HepG2 (cell line): ENCODE results near the gene FLYWCH1. TPM values are rescaled to one million over a fixed set of nuclear protein-coding genes. Genes with fewer than 3 reads are reported as not detected.

Experiments
- ATAC-seq: fragments of 200-7000 bp; cut with Tn5 transposase; 3 replicates; pipeline ENCODE4 v1.9.1; 2020; ENCODE audit warnings: mild to moderate bottlenecking, moderate library complexity
- BruUV-seq: library from RNA; stranded (reverse); fragments of 400-500 nt; replicated peaks from 2 replicates; lab custom pipeline; 2021; lab: Mats Ljungman, UMichigan
- CTCF ChIA-PET: fragments of 300-600 bp; formaldehyde crosslinking; extraction: SDS; loops from one replicate; lab custom pipeline; 2021; ENCODE audit warnings: low total read pairs, inconsistent platforms, low intra/inter-chr PET ratio; lab: Yijun Ruan, JAX
- POLR2A ChIA-PET: fragments of 350-600 bp; sonication (Branson Sonifier 250); formaldehyde crosslinking; loops from one replicate; lab custom pipeline; 2020; ENCODE audit warnings: antibody characterized with exemption, inconsistent platforms; lab: Yijun Ruan, JAX
- DNase-seq: peaks from one replicate; pipeline ENCODE4 v3.0.0-alpha.2; 2015; ENCODE audit warnings: low spot score
- FAIRE-seq: peaks from 3 replicates; lab custom pipeline; 2011; peaks lifted over from hg19 to GRCh38; lab: Jason Lieb, UNC
- H2AFZ ChIP-seq: one replicate; pipeline ENCODE4 v1.6.1; 2011; ENCODE audit warnings: low read length, inconsistent platforms
- H3K27ac ChIP-seq: fragments of 300-600 bp; 3 replicates; pipeline ENCODE4 v1.8.0; 2011; ENCODE audit warnings: mixed run types, mild to moderate bottlenecking, mixed read lengths, low read length, inconsistent platforms; ENCODE audit not compliant: insufficient read depth; ENCODE audit errors: extremely low read length
- H3K27me3 ChIP-seq, 2 experiments: fragments of 200-600 bp in 1 of 2; 2 replicates in 1 of 2; 3 replicates in 1 of 2; pipeline versions ENCODE4 v1.6.0 to v1.8.0; 2011; ENCODE audit warnings: low read length in 2 of 2, mild to moderate bottlenecking in 2 of 2, moderate library complexity in 2 of 2, inconsistent platforms in 1 of 2; ENCODE audit not compliant: insufficient read depth in 2 of 2, control insufficient read depth in 1 of 2
- H3K36me3 ChIP-seq, 2 experiments: fragments of 200-600 bp in 1 of 2; replicated peaks in 1 of 2; 2 replicates in 1 of 2; 3 replicates in 1 of 2; pipeline versions ENCODE4 v1.5.1 to v1.8.0; 2011; ENCODE audit warnings: low read length in 2 of 2, inconsistent platforms in 1 of 2; ENCODE audit not compliant: insufficient read depth in 2 of 2, control insufficient read depth in 1 of 2
- H3K4me1 ChIP-seq: 2 replicates; pipeline ENCODE4 v1.5.1; 2012; ENCODE audit warnings: low read length, inconsistent platforms; ENCODE audit not compliant: insufficient read depth
- H3K4me2 ChIP-seq: 2 replicates; pipeline ENCODE4 v1.6.0; 2011; ENCODE audit warnings: low read depth, low read length, inconsistent platforms
- H3K4me3 ChIP-seq, 3 experiments: fragments of 200-600 bp in 1 of 3; sonication (generic), shearing (Covaris generic) in 1 of 3; replicated peaks in 1 of 3; 2 replicates each; pipeline ENCODE4 v1.5.1; 2011 to 2016; ENCODE audit warnings: low read length in 3 of 3, inconsistent platforms in 2 of 3, low read depth in 2 of 3, mild to moderate bottlenecking in 2 of 3, control low read depth in 1 of 3, mixed read lengths in 1 of 3; ENCODE audit not compliant: insufficient read depth in 1 of 3
- H3K79me2 ChIP-seq: one replicate; pipeline ENCODE4 v1.6.1; 2011; ENCODE audit warnings: low read length, inconsistent platforms; ENCODE audit not compliant: insufficient read depth
- H3K9ac ChIP-seq: 2 replicates; pipeline ENCODE4 v1.6.0; 2011; ENCODE audit warnings: mild to moderate bottlenecking, low read depth, low read length, inconsistent platforms; ENCODE audit not compliant: insufficient read depth
- H3K9me3 ChIP-seq: 2 replicates; pipeline ENCODE4 v1.5.1; 2012; ENCODE audit warnings: mild to moderate bottlenecking, low read length
- H4K20me1 ChIP-seq: 2 replicates; pipeline ENCODE4 v1.6.0; 2011; ENCODE audit warnings: inconsistent platforms, mild to moderate bottlenecking, low read length, moderate library complexity; ENCODE audit not compliant: insufficient read depth
- HNRNPLL ChIP-seq: fragments of 200-400 bp; formaldehyde crosslinking; IDR thresholded peaks from 2 replicates; pipeline ENCODE4 v1.6.1; 2017; ENCODE audit warnings: mild to moderate bottlenecking, low read depth, low read length; ENCODE audit not compliant: poor library complexity, severe bottlenecking
- KDM5A ChIP-seq: fragments of 200-600 bp; sonication (generic); IDR thresholded peaks from 2 replicates; pipeline ENCODE4 v1.7.0; 2018; ENCODE audit warnings: antibody characterized with exemption, mild to moderate bottlenecking, low read length, borderline replicate concordance
- MED8 ChIP-seq: sonication (generic); formaldehyde crosslinking; IDR thresholded peaks from 2 replicates; pipeline ENCODE4 v1.8.1; 2023; ENCODE audit warnings: mild to moderate bottlenecking, missing genetic modification reagents; ENCODE audit not compliant: insufficient replicate concordance
- MEIS2 ChIP-seq: sonication (generic); formaldehyde crosslinking; IDR thresholded peaks from 2 replicates; pipeline ENCODE4 v1.9.0; 2021; ENCODE audit warnings: mild to moderate bottlenecking, missing genetic modification reagents
- SMAD3 ChIP-seq: sonication (generic); formaldehyde crosslinking; IDR thresholded peaks from 2 replicates; pipeline ENCODE4 v1.4.0; 2020; ENCODE audit warnings: missing genetic modification reagents
- XRCC5 ChIP-seq: fragments of 200-400 bp; formaldehyde crosslinking; optimal IDR thresholded peaks from 2 replicates; pipeline ENCODE3; 2017; ENCODE audit warnings: mild to moderate bottlenecking, low read length
- ZBTB37 ChIP-seq: sonication (generic); formaldehyde crosslinking; IDR thresholded peaks from 2 replicates; pipeline ENCODE4 v1.4.0; 2020; ENCODE audit warnings: mild to moderate bottlenecking, missing genetic modification reagents
- WGBS: methylation state at CpG from one replicate; pipeline ENCODE4 v1.1.6; 2017; ENCODE audit warnings: low lambda C conversion rate; 5-methylcytosine and 5-hydroxymethylcytosine counted together
- in situ Hi-C: cut with HindIII; loops from 2 replicates; pipeline ENCODE4 v1.10.0; 2017; ENCODE audit warnings: low pct_unique_long_range_greater_than_20kb; ENCODE audit not compliant: extremely low pct_ligation_motif_present
- intact Hi-C: fragments of 100-400 bp; cut with micrococcal nuclease; formaldehyde crosslinking; loops from one replicate; pipeline ENCODE4 v1.10.0; 2022; ENCODE audit not compliant: unreplicated experiment
- polyA plus RNA-seq, 8 experiments: library from polyadenylated mRNA; depleted of rRNA in 3 of 8; stranded (reverse) in 7 of 8; unstranded in 1 of 8; fragments of >200 nt; fragmentation: Illumina TruSeq in 4 of 8; extraction: Trizol in 4 of 8; gene quantifications; 2 replicates each; pipeline versions ENCODE4 v1.2.1 to v1.2.3, GENCODE V29; 2011 to 2016; ENCODE audit warnings: low read depth in 4 of 8, missing spikeins in 1 of 8, mixed read lengths in 1 of 8; ENCODE audit not compliant: insufficient read depth in 1 of 8
- total RNA-seq, 5 experiments: library from RNA; depleted of rRNA; stranded (reverse); fragments of >200 nt; fragmentation: Illumina TruSeq; extraction: Trizol; gene quantifications; 2 replicates each; pipeline ENCODE4 v1.2.3, GENCODE V29; 2016; ENCODE audit warnings: low read depth in 1 of 5
- TF ChIP-seq, protein P1 (sequence below): sonication (generic); formaldehyde crosslinking; conservative IDR thresholded peaks from 2 replicates; pipeline ENCODE4 v1.8.0; 2022; ENCODE audit warnings: mild to moderate bottlenecking, moderate library complexity, missing genetic modification reagents
- TF ChIP-seq, protein P2 (sequence below): IDR thresholded peaks from 2 replicates; pipeline ENCODE4 v1.6.1; 2016

Gene FLYWCH1
- total and polyA plus RNA-seq, 2 of the 13 experiments (the other 11 are each of a cell fraction or from before 2014, with no cell fraction given) = 7.3 to 12.4 TPM

GRCh38 chr16:2966808-2967191 lies 55.1 kb downstream of the FLYWCH1 start:
- no peaks in the 10 kb centered on the region for H3K9me3 ChIP-seq
- FAIRE-seq (no peak), ATAC-seq (no peak)
- intact Hi-C loops = no loop called here
- H3K4me3 ChIP-seq = no peak overlapping the region
- 97% methylated on average over 39 of the region's 46 CpGs for WGBS
- CTCF ChIA-PET = no interaction called here
- H3K9ac ChIP-seq = no peak overlapping the region
- H3K79me2 ChIP-seq = peaks cover 8% of the 10 kb centered on the region
- H3K36me3 ChIP-seq = no peaks in the 10 kb centered on the region
- TF ChIP-seq XRCC5 (no peak), KDM5A (no peak), MED8 (CRISPR knock-in tag) (no peak), MEIS2 (CRISPR knock-in tag) (no peak), ZBTB37 (CRISPR knock-in tag) (no peak), SMAD3 (no peak), HNRNPLL (no peak)
- TF ChIP-seq, protein P1, sequence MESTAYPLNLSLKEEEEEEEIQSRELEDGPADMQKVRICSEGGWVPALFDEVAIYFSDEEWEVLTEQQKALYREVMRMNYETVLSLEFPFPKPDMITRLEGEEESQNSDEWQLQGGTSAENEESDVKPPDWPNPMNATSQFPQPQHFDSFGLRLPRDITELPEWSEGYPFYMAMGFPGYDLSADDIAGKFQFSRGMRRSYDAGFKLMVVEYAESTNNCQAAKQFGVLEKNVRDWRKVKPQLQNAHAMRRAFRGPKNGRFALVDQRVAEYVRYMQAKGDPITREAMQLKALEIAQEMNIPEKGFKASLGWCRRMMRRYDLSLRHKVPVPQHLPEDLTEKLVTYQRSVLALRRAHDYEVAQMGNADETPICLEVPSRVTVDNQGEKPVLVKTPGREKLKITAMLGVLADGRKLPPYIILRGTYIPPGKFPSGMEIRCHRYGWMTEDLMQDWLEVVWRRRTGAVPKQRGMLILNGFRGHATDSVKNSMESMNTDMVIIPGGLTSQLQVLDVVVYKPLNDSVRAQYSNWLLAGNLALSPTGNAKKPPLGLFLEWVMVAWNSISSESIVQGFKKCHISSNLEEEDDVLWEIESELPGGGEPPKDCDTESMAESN (CRISPR knock-in tag) = no peak
- TF ChIP-seq, protein P2, sequence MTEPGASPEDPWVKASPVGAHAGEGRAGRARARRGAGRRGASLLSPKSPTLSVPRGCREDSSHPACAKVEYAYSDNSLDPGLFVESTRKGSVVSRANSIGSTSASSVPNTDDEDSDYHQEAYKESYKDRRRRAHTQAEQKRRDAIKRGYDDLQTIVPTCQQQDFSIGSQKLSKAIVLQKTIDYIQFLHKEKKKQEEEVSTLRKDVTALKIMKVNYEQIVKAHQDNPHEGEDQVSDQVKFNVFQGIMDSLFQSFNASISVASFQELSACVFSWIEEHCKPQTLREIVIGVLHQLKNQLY (CRISPR knock-in tag) = no peak
- TF ChIP-seq, all 625 proteins: peak for 0
- in situ Hi-C loops = no loop called here
- no TSS peak for BruUV-seq
- Histone ChIP-seq H3K4me2 (no peak overlapping the region), H3K27ac (no peak overlapping the region), H4K20me1 (no peaks in the 10 kb centered on the region), H3K4me1 (peaks cover 29% of the 10 kb centered on the region), H2AFZ (no peak overlapping the region), H3K27me3 (peaks cover 0 to 5% of the 10 kb centered on the region in 2 experiments; a peak in 3 of 5 replicates)
- POLR2A ChIA-PET = no interaction called here
- DNase-seq = no peak
